MG63 (cell line): Measurements from ENCODE around the gene PTPRN2. TPM values are rescaled to one million over a fixed set of nuclear protein-coding genes. Genes with fewer than 3 reads are reported as not detected.
"Not testable (repeated sequence)": the region's sequence is repeated elsewhere in the genome, so short reads cannot be mapped to it uniquely, and the experiment has no call there.

ENCODE experiments used
- DNase-seq: peaks from one replicate; pipeline ENCODE4 v3.0.0-alpha.2; 2020
- H3K27me3 ChIP-seq: fragments of 250-450 bp; sonication (Bioruptor Pico); 2 replicates; pipeline ENCODE4 v1.5.1; 2020; ENCODE audit warnings: mild to moderate bottlenecking, moderate library complexity
- H3K36me3 ChIP-seq: fragments of 250-450 bp; sonication (Bioruptor Pico); 2 replicates; pipeline ENCODE4 v1.5.1; 2020; ENCODE audit warnings: mild to moderate bottlenecking, moderate library complexity
- H3K4me3 ChIP-seq: fragments of 250-450 bp; sonication (Bioruptor Pico); 2 replicates; pipeline ENCODE4 v1.5.1; 2020; ENCODE audit warnings: mild to moderate bottlenecking, moderate library complexity
- H3K9me3 ChIP-seq: fragments of 250-450 bp; sonication (Bioruptor Pico); 2 replicates; pipeline ENCODE4 v1.5.1; 2020; ENCODE audit warnings: mild to moderate bottlenecking, moderate library complexity
- total RNA-seq: library from RNA; depleted of rRNA; stranded (reverse); fragments of >200 nt; shearing (Covaris generic); gene quantifications from 2 replicates; pipeline ENCODE4 v1.2.3, GENCODE V29; 2014; ENCODE audit warnings: low replicate concordance

PTPRN2 gene
- total RNA-seq, 1 experiment from 2014 or later = 0.16 TPM

- Histone ChIP-seq H3K4me3 (no peak overlapping the region), H3K27me3 (no peaks in the 10 kb centered on the region), H3K36me3 (no peaks in the 10 kb centered on the region), H3K9me3 (no peaks in the 10 kb centered on the region)
- DNase-seq = no peak
Measured at GRCh38 chr7:158445421-158446175, 142.0 kb downstream of the PTPRN2 start.

DNA sequence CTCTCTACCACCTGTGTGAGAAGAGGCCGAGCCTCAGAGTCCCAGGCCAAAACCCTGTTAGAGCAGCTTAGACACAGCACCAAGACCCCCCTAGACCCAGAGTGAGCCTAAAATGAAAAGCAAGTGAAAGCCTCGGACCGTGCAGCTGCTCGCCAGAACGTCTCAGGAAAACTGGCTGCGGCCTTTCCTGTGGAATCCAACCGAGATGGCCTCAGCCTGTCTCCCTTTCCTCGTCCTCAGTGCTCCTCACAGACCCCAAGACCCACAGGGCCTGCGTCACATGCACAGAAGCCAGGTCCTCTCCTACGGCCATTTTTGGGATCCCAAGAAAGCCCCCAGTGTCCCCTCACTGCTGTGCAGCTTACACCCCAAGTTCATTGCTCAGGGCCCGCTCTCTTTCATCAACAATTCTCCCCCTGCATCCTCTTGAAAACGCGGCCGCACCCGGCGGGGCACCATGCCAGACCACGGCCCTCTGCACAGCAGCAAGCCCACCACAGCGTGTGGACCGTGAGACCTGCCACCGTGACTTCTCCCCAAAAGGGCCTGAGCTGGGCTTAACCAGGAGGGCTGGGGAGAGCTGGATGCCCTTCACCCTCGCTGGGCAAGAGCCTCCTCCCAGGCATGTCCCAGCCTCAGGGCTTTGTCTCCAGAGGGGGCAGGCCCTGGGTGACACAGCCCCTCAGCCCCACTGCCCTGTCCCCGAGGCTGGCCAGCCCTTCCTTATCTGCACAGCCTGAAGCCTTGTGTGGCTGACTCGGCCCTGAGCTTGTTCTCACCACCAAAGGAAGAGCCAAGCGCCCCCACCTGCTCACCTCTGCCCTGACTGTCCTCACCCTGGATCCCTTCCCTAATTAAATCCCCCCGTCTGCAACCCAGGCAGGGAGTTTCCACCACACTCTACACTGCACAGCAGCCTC lies 142.9 kb downstream of the PTPRN2 start:
- Histone ChIP-seq H3K36me3 (no peaks in the 10 kb centered on the region), H3K27me3 (no peaks in the 10 kb centered on the region), H3K9me3 (no peaks in the 10 kb centered on the region), H3K4me3 (no peak overlapping the region)
- DNase-seq = no peak

DNA sequence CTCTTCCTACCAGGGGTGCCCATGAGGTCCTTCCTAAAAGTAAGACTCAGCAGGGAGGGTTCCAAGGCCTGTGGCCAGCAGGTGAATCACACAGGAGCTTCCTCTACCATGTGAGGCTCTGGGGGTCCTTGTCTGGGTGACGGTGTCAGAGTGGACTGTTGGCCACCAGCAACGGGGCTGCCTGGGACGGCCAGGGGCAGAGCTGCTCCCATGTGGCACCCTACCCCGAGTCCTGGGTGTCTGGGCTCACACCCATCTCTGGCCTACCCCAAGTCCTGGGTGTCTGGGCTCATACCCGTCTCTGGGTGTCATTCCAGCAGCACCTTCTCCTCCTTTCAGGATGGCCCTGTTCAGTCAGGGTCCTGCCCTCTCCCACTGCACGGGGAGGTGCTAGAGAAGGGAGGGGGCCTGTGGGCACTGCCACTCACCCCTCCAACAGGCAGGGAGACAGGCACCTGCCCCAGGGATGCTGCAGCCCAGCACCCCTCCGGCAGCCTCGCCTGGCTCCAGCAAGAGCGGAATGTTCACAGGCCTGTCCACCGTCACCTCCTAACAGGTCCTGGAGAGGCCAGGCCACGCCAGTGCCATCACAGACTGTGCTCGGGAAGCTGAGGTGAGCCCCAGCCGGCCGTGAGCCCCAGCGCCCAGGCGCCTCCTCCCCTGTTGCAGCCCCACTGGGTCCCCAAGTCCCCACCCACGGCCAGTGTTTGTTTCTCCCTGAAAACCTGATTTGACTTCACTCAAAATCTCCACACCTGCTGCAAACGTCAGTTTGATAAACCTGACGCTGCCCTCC lies 143.7 kb downstream of the PTPRN2 start:
- Histone ChIP-seq H3K9me3 (no peaks in the 10 kb centered on the region), H3K27me3 (no peaks in the 10 kb centered on the region)

GRCh38 chr7:158443014-158443687 lies 144.5 kb downstream of the PTPRN2 start:
- Histone ChIP-seq H3K27me3 (no peaks in the 10 kb centered on the region), H3K9me3 (no peaks in the 10 kb centered on the region), H3K4me3 (no peak overlapping the region), H3K36me3 (no peaks in the 10 kb centered on the region)
- DNase-seq = no peak

More for the DNA sequence above, 143.7 kb downstream of the PTPRN2 start:
- H3K36me3 ChIP-seq = no peaks in the 10 kb centered on the region
- no peak for DNase-seq
- H3K4me3 ChIP-seq = no peak overlapping the region

GRCh38 chr7:158442260-158442659 lies 145.4 kb downstream of the PTPRN2 start:
- no peaks in the 10 kb centered on the region for H3K9me3 ChIP-seq
- no peaks in the 10 kb centered on the region for H3K36me3 ChIP-seq
- no peak for DNase-seq
- H3K4me3 ChIP-seq = no peak overlapping the region
- H3K27me3 ChIP-seq = no peaks in the 10 kb centered on the region

DNA sequence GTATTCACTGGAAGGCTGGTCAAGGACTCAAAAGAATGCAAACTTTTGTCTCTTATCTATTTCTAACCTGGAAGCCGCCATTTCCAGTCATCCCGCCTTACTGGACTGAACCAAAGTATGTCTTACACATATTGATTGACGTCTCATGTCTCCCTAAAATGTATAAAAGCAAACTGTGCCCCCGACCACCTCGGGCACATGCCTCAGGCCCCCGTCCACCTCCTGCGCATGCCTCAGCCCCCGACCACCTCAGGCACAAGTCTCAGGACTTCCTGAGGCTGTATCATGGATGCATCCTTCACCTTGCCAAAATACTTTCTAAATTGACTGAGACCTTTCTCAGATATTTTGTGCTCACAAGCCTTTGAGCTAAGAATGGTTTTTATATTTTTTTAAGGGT lies 148.6 kb downstream of the PTPRN2 start:
- Histone ChIP-seq H3K9me3 (no peaks in the 10 kb centered on the region), H3K36me3 (no peaks in the 10 kb centered on the region), H3K4me3 (no peak overlapping the region), H3K27me3 (no peaks in the 10 kb centered on the region)
- DNase-seq = no peak

DNA sequence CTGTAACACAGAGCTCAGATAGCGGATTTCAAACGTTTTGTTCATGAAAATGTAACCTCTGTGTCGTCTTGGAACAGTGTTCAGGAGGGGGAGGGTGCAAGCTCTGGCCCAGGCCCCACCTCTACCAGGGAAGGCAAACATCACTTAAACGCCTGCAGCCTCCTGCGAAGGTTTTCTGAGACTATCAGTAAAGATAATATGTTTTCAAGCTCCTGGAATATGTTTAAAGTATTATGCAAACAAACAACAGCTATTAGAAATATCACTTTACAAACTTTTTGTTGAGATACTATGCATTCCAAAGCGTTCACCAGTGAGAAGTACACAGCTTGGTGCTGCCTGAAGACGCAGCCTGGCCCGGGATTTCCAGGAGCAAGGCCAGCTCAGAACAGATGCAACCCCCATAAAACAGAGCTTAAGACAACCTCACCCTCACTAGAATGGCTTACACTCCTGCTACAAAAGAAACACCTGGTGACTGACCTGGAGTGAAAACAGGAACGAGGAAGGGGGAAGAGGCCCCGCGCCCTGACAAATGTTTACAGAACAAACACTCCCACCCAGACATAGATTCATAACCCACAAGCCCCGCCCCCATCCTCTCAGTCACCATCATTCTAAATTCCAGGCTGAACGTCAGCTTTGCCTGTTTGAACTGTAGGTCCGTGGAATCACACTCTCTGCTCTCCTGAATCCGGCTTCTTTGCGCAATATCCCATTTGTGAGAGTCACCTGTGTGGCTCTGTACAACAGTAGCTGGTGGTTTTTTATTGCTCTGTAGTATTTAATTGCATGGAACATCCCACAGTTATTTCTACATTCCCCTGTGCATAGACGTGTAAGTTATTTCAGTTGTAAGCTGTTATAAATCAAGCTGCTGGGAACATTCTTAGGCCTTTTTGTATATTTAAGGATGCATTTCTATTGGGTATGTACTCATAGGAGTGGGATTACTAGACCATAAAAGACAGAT lies 155.0 kb downstream of the PTPRN2 start:
- DNase-seq = no peak
- Histone ChIP-seq H3K9me3 (no peaks in the 10 kb centered on the region), H3K27me3 (no peaks in the 10 kb centered on the region), H3K36me3 (no peaks in the 10 kb centered on the region), H3K4me3 (no peak overlapping the region)

- Histone ChIP-seq H3K4me3 (no peak overlapping the region), H3K27me3 (no peaks in the 10 kb centered on the region), H3K9me3 (no peaks in the 10 kb centered on the region), H3K36me3 (no peaks in the 10 kb centered on the region)
- DNase-seq = peak; percentile 80
Measured at GRCh38 chr7:158431941-158432347, 155.7 kb downstream of the PTPRN2 start.

DNA sequence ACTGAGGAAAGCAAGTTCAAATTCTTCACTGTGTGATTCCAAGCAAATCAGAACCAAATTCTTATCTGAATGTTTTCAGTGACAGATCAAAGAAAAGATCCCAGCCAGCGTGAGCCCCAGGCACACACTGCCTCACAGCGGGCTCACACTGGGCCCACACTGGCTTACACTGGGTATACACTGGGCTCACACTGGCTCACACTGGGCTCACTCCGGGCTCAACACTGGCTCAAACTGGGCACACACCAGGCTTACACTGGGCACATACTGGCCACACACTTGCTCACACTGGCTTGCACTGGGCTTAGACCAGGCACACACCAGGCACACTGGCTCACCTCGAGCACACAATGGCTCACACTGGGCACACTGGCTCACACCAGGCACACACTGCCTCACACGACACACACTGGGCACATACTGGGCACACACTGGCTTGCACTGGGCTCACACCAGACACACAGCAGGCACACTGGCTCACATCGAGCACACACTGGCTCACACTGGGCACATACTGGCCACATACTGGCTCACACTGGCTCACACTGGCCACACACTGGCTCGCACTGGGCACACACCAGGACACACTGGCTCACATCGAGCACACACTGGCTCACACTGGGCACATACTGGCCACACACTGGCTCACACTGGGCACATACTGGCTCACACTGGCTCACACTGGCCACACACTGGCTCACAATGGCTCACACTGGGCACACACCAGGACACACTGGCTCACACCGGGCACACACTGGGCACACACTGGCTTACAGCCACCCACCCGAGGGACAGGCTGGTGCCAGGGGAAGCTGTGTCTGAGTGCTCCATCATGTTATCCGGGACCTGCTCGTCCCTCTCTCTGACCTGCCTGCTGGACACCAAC lies 156.3 kb downstream of the PTPRN2 start:
- Histone ChIP-seq H3K36me3 (no peaks in the 10 kb centered on the region), H3K27me3 (no peaks in the 10 kb centered on the region), H3K4me3 (no peak overlapping the region), H3K9me3 (no peaks in the 10 kb centered on the region)
- DNase-seq = no peak

DNA sequence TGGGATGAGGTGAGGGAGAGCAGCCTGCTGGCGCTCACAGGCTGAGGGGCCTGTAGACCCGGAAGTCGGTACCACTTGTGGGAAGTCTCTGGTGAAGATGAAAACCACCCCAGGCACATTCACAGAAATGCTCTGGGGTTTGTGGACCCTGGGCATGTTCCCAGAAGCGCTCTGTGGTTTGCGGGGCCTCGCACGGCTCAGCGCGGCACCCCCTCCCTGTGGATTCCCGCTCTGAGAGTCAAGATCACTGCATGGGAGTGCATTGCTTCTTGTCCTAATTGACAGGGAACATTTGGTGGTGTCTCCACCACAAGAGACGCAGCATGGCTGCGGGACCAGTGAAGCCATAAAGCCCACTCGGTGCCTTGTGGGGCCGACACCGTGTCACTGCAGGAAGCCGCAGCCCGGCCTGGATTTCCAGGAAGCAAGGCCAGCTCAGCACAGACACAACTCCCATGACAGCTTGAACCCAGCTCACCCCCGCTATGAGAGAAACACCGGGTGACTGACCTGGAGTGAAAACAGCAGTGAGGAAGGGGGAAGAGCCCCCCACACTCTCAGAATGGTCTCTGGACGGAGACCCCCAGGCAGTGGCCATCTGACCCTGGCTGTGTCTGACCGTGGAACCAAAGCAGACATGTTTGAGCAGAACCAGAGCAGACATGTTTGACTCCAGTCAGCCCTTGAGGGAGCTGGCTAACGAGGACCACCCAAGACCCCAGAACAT lies 157.2 kb downstream of the PTPRN2 start:
- H3K4me3 ChIP-seq = no peak overlapping the region
- DNase-seq = no peak

GRCh38 chr7:158428837-158429753 lies 158.5 kb downstream of the PTPRN2 start:
- Histone ChIP-seq H3K36me3 (no peaks in the 10 kb centered on the region), H3K4me3 (no peak overlapping the region), H3K27me3 (no peaks in the 10 kb centered on the region), H3K9me3 (no peaks in the 10 kb centered on the region)
- DNase-seq = no peak

More for the DNA sequence above, 157.2 kb downstream of the PTPRN2 start:
- no peaks in the 10 kb centered on the region for H3K36me3 ChIP-seq
- H3K27me3 ChIP-seq = no peaks in the 10 kb centered on the region
- no peaks in the 10 kb centered on the region for H3K9me3 ChIP-seq

- H3K4me3 ChIP-seq = no peak overlapping the region
- DNase-seq = no peak
- H3K27me3 ChIP-seq = no peaks in the 10 kb centered on the region
- H3K9me3 ChIP-seq = no peaks in the 10 kb centered on the region
- no peaks in the 10 kb centered on the region for H3K36me3 ChIP-seq
Measured at GRCh38 chr7:158428131-158428836, 159.3 kb downstream of the PTPRN2 start.

- not testable (repeated sequence) for H3K9me3 ChIP-seq, DNase-seq, H3K27me3 ChIP-seq, H3K4me3 ChIP-seq, H3K36me3 ChIP-seq
Measured at GRCh38 chr7:158425676-158426075, 161.9 kb downstream of the PTPRN2 start.
